Measurements from ENCODE around the gene PLIN3. TPM values are rescaled to one million over a fixed set of nuclear protein-coding genes. Genes with fewer than 3 reads are reported as not detected.
"Not testable (repeated sequence)": the region's sequence is repeated elsewhere in the genome, so short reads cannot be mapped to it uniquely, and the experiment has no call there.

Gene PLIN3
- total and polyA plus RNA-seq, 4 donors: 18.0 to 105 (median 50.5) TPM

- ATAC-seq (ENCODE audit: insufficient read depth, low FRiP score) (no peak), DNase-seq (peak; percentile 73 to 78 (median 77))
- H3K4me3 ChIP-seq: peak overlapping the region; percentile 56
- peaks cover 0 to 7% (median 3%) of the 10 kb centered on the region in 4 donors for H3K36me3 ChIP-seq (ENCODE audit: control insufficient read depth in 4 of 4, insufficient read depth in 4 of 4, low read length in 4 of 4)
- TF ChIP-seq CTCF (IDR thresholded peaks at IDR 0.05; ENCODE audit: control extremely low read depth, extremely low read depth): no peak
- 2 to 4% methylated on average over 22 of the region's 22 CpGs for WGBS, 2 donors
- H3K4me1 ChIP-seq (ENCODE audit: control insufficient read depth in 5 of 5, insufficient read depth in 5 of 5, low read length in 5 of 5): peaks cover 0 to 7% (median 0%) of the 10 kb centered on the region in 5 donors
- no peaks in the 10 kb centered on the region for H3K27me3 ChIP-seq (ENCODE audit: control insufficient read depth in 3 of 3, insufficient read depth in 3 of 3, low read length in 2 of 3)
- peak overlapping the region; percentile 55 to 68 for H3K27ac ChIP-seq (ENCODE audit: low read depth in 1 of 2, low read length in 1 of 2)
- H3K9me3 ChIP-seq (ENCODE audit: control insufficient read depth in 4 of 4, insufficient read depth in 3 of 4, low read length in 3 of 4): no peaks in the 10 kb centered on the region
- peak overlapping the region; percentile 50 to 75 for H3K9ac ChIP-seq (ENCODE audit: insufficient read depth in 1 of 2, low read length in 2 of 2)
These were observed 657 bp downstream of the PLIN3 start for GRCh38 chr19:4866595-4867424.

GRCh38 chr19:4861147-4861546, 6.3 kb downstream of the PLIN3 start:
- H3K27ac ChIP-seq (ENCODE audit: low read depth in 1 of 2, low read length in 1 of 2): no peak overlapping the region
- no peaks in the 10 kb centered on the region for H3K9me3 ChIP-seq (ENCODE audit: control insufficient read depth in 4 of 4, insufficient read depth in 3 of 4, low read length in 3 of 4)
- no peak for TF ChIP-seq CTCF (IDR thresholded peaks at IDR 0.05; ENCODE audit: control extremely low read depth, extremely low read depth)
- H3K4me1 ChIP-seq (ENCODE audit: control insufficient read depth in 5 of 5, insufficient read depth in 5 of 5, low read length in 5 of 5): peaks cover 0 to under 1% (median 0%) of the 10 kb centered on the region in 5 donors
- WGBS, 2 donors: 71 to 75% methylated on average over 10 of the region's 10 CpGs
- H3K4me3 ChIP-seq: no peak overlapping the region
- H3K36me3 ChIP-seq (ENCODE audit: control insufficient read depth in 4 of 4, insufficient read depth in 4 of 4, low read length in 4 of 4): peaks cover 10 to 26% (median 12%) of the 10 kb centered on the region in 4 donors
- H3K27me3 ChIP-seq (ENCODE audit: control insufficient read depth in 3 of 3, insufficient read depth in 3 of 3, low read length in 2 of 3): no peaks in the 10 kb centered on the region
- DNase-seq (peak in 1 of 3 donors; percentile 6), ATAC-seq (ENCODE audit: insufficient read depth, low FRiP score) (no peak)
- H3K9ac ChIP-seq (ENCODE audit: insufficient read depth in 1 of 2, low read length in 2 of 2): no peak overlapping the region

GRCh38 chr19:4859697-4860096, 7.8 kb downstream of the PLIN3 start:
- ATAC-seq (ENCODE audit: insufficient read depth, low FRiP score) (no peak), DNase-seq (no peak)
- H3K27me3 ChIP-seq (ENCODE audit: control insufficient read depth in 3 of 3, insufficient read depth in 3 of 3, low read length in 2 of 3): no peaks in the 10 kb centered on the region
- H3K27ac ChIP-seq (ENCODE audit: low read depth in 1 of 2, low read length in 1 of 2): no peak overlapping the region
- TF ChIP-seq CTCF (IDR thresholded peaks at IDR 0.05; ENCODE audit: control extremely low read depth, extremely low read depth): no peak
- no peak overlapping the region for H3K4me3 ChIP-seq
- no peaks in the 10 kb centered on the region for H3K4me1 ChIP-seq (ENCODE audit: control insufficient read depth in 5 of 5, insufficient read depth in 5 of 5, low read length in 5 of 5)
- H3K9me3 ChIP-seq (ENCODE audit: control insufficient read depth in 4 of 4, insufficient read depth in 3 of 4, low read length in 3 of 4): no peaks in the 10 kb centered on the region
- H3K36me3 ChIP-seq (ENCODE audit: control insufficient read depth in 4 of 4, insufficient read depth in 4 of 4, low read length in 4 of 4): peaks cover 10 to 32% (median 12%) of the 10 kb centered on the region in 4 donors
- H3K9ac ChIP-seq (ENCODE audit: insufficient read depth in 1 of 2, low read length in 2 of 2): no peak overlapping the region
- 83 to 93% methylated on average over 11 of the region's 11 CpGs for WGBS, 2 donors

- H3K36me3 ChIP-seq (ENCODE audit: control insufficient read depth in 4 of 4, insufficient read depth in 4 of 4, low read length in 4 of 4): peaks cover 10 to 37% (median 13%) of the 10 kb centered on the region in 4 donors
- not testable (repeated sequence) for DNase-seq; ATAC-seq (ENCODE audit: insufficient read depth, low FRiP score); H3K9ac ChIP-seq (ENCODE audit: insufficient read depth in 1 of 2, low read length in 2 of 2); H3K4me1 ChIP-seq (ENCODE audit: control insufficient read depth in 5 of 5, insufficient read depth in 5 of 5, low read length in 5 of 5); H3K27me3 ChIP-seq (ENCODE audit: control insufficient read depth in 3 of 3, insufficient read depth in 3 of 3, low read length in 2 of 3); H3K4me3 ChIP-seq; H3K9me3 ChIP-seq (ENCODE audit: control insufficient read depth in 4 of 4, insufficient read depth in 3 of 4, low read length in 3 of 4); H3K27ac ChIP-seq (ENCODE audit: low read depth in 1 of 2, low read length in 1 of 2)
- 93 to 94% methylated on average over 12 of the region's 12 CpGs for WGBS, 2 donors
These were observed 11.0 kb downstream of the PLIN3 start for GRCh38 chr19:4856468-4856867.

- not testable (repeated sequence) for H3K27ac ChIP-seq (ENCODE audit: low read depth in 1 of 2, low read length in 1 of 2); H3K9me3 ChIP-seq (ENCODE audit: control insufficient read depth in 4 of 4, insufficient read depth in 3 of 4, low read length in 3 of 4); H3K4me1 ChIP-seq (ENCODE audit: control insufficient read depth in 5 of 5, insufficient read depth in 5 of 5, low read length in 5 of 5); ATAC-seq (ENCODE audit: insufficient read depth, low FRiP score); DNase-seq; H3K4me3 ChIP-seq; H3K27me3 ChIP-seq (ENCODE audit: control insufficient read depth in 3 of 3, insufficient read depth in 3 of 3, low read length in 2 of 3); H3K9ac ChIP-seq (ENCODE audit: insufficient read depth in 1 of 2, low read length in 2 of 2)
- WGBS, 2 donors: 90% methylated on average over 8 of the region's 8 CpGs
- peaks cover 5 to 25% (median 10%) of the 10 kb centered on the region in 4 donors for H3K36me3 ChIP-seq (ENCODE audit: control insufficient read depth in 4 of 4, insufficient read depth in 4 of 4, low read length in 4 of 4)
These were observed 14.0 kb downstream of the PLIN3 start for GRCh38 chr19:4853506-4853905.

Measured in lung (tissue), 12 donors.